HuH-7.5 (cell line): ENCODE measurements around the gene ARL5C.
A peak's percentile ranks its signal among the peaks of the same experiment; 100 is the strongest.
"Not testable (repeated sequence)": the region's sequence is repeated elsewhere in the genome, so short reads cannot be mapped to it uniquely, and the experiment has no call there.

ENCODE experiments used
- DNase-seq: peaks from one replicate; pipeline ENCODE4 v3.0.0; 2011; ENCODE audit warnings: low spot score

Gene ARL5C

GRCh38 chr17:39194089-39194984 is 28.4 kb upstream of the ARL5C start:
- peak; percentile 87 for DNase-seq

GRCh38 chr17:39193346-39193745 is 27.4 kb upstream of the ARL5C start:
- no peak for DNase-seq

- DNase-seq: no peak
Observed at GRCh38 chr17:39192901-39193300, 26.9 kb upstream of the ARL5C start.

GRCh38 chr17:39191750-39192510 is 26.0 kb upstream of the ARL5C start:
- no peak for DNase-seq

- DNase-seq: no peak
Observed at GRCh38 chr17:39187152-39187830, 21.3 kb upstream of the ARL5C start.

- no peak for DNase-seq
Observed at GRCh38 chr17:39186481-39187002, 20.6 kb upstream of the ARL5C start.

GRCh38 chr17:39183720-39184119 is 17.8 kb upstream of the ARL5C start:
- no peak for DNase-seq

GRCh38 chr17:39183045-39183444 is 17.1 kb upstream of the ARL5C start:
- DNase-seq: no peak

GRCh38 chr17:39181303-39181702 is 15.3 kb upstream of the ARL5C start:
- no peak for DNase-seq

- no peak for DNase-seq
Observed at GRCh38 chr17:39178536-39178935, 12.6 kb upstream of the ARL5C start.

GRCh38 chr17:39177256-39177655 is 11.3 kb upstream of the ARL5C start:
- DNase-seq: no peak

- DNase-seq: no peak
Observed at GRCh38 chr17:39175695-39176093, 9.7 kb upstream of the ARL5C start.

GRCh38 chr17:39174920-39175694 is 9.1 kb upstream of the ARL5C start:
- peak; percentile 78 for DNase-seq

GRCh38 chr17:39173526-39174274 is 7.7 kb upstream of the ARL5C start:
- DNase-seq: no peak

- no peak for DNase-seq
Observed at GRCh38 chr17:39173080-39173479, 7.1 kb upstream of the ARL5C start.

- DNase-seq: no peak
Observed at GRCh38 chr17:39171933-39172332, 6.0 kb upstream of the ARL5C start.

GRCh38 chr17:39170558-39170957 is 4.6 kb upstream of the ARL5C start:
- DNase-seq: no peak

- no peak for DNase-seq
Observed at GRCh38 chr17:39170109-39170508, 4.1 kb upstream of the ARL5C start.

GRCh38 chr17:39169518-39169917 is 3.6 kb upstream of the ARL5C start:
- DNase-seq: no peak

GRCh38 chr17:39169101-39169500 is 3.1 kb upstream of the ARL5C start:
- no peak for DNase-seq

GRCh38 chr17:39168503-39168902 is 2.5 kb upstream of the ARL5C start:
- not testable (repeated sequence) for DNase-seq
